NCI-H748 treated with DMSO at 0.1 percent for 48 hours (cell line): ENCODE data around the gene PAPOLG.

Source experiments
- DNase-seq: peaks from one replicate; lab custom pipeline; 2025; lab: John Stamatoyannopoulos, UW

Gene PAPOLG

GRCh38 chr2:60756097-60757087 lies at the start of gene PAPOLG:
Gene PAPOLG, plus strand, starts transcription at chr2:60756268. Its CDS starts 211 bp downstream, at chr2:60756479.
- peak; percentile 82 for DNase-seq

GRCh38 chr2:60707750-60708371 lies 48.2 kb upstream of the PAPOLG start:
- DNase-seq: peak; percentile 4

GRCh38 chr2:60708630-60709320 lies 47.3 kb upstream of the PAPOLG start:
- no peak for DNase-seq

- no peak for DNase-seq
Measured at GRCh38 chr2:60710707-60711106, 45.4 kb upstream of the PAPOLG start.

GRCh38 chr2:60715561-60715960 lies 40.5 kb upstream of the PAPOLG start:
- no peak for DNase-seq

GRCh38 chr2:60717691-60718090 lies 38.4 kb upstream of the PAPOLG start:
- no peak for DNase-seq

GRCh38 chr2:60719331-60719730 lies 36.7 kb upstream of the PAPOLG start:
- no peak for DNase-seq

GRCh38 chr2:60725466-60725865 lies 30.6 kb upstream of the PAPOLG start:
- no peak for DNase-seq

- no peak for DNase-seq
Measured at GRCh38 chr2:60728855-60729254, 27.2 kb upstream of the PAPOLG start.

GRCh38 chr2:60735496-60736250 lies 20.4 kb upstream of the PAPOLG start:
- DNase-seq: peak; percentile 1

- no peak for DNase-seq
Measured at GRCh38 chr2:60738679-60739078, 17.4 kb upstream of the PAPOLG start.

GRCh38 chr2:60739156-60739555 lies 16.9 kb upstream of the PAPOLG start:
- no peak for DNase-seq

- DNase-seq: no peak
Measured at GRCh38 chr2:60741576-60741975, 14.5 kb upstream of the PAPOLG start.

- no peak for DNase-seq
Measured at GRCh38 chr2:60742419-60742818, 13.6 kb upstream of the PAPOLG start.

- no peak for DNase-seq
Measured at GRCh38 chr2:60745330-60745729, 10.7 kb upstream of the PAPOLG start.

GRCh38 chr2:60745761-60746160 lies 10.3 kb upstream of the PAPOLG start:
- no peak for DNase-seq

GRCh38 chr2:60746318-60746717 lies 9.8 kb upstream of the PAPOLG start:
- no peak for DNase-seq

- no peak for DNase-seq
Measured at GRCh38 chr2:60759654-60760053, 3.6 kb downstream of the PAPOLG start.

GRCh38 chr2:60764736-60765534 lies 8.9 kb downstream of the PAPOLG start:
- no peak for DNase-seq

- no peak for DNase-seq
Measured at GRCh38 chr2:60766283-60766682, 10.2 kb downstream of the PAPOLG start.

- no peak for DNase-seq
Measured at GRCh38 chr2:60771508-60771907, 15.4 kb downstream of the PAPOLG start.
